WTC11 (cell line): ENCODE data around the gene NELL1.

Experiments
- ATF2 ChIP-seq: sonication (generic); formaldehyde crosslinking; IDR thresholded peaks from 2 replicates; pipeline ENCODE4 v1.8.1; 2022; ENCODE audit warnings: low read depth, missing genetic modification reagents, borderline replicate concordance
- CBFB ChIP-seq: sonication (generic); formaldehyde crosslinking; IDR thresholded peaks from 2 replicates; pipeline ENCODE4 v1.8.1; 2022; ENCODE audit warnings: mild to moderate bottlenecking, low read depth, missing genetic modification reagents
- CTCF ChIP-seq: fragments of 200-600 bp; IDR thresholded peaks from 2 replicates; pipeline ENCODE4 v1.8.0; 2022; ENCODE audit warnings: antibody characterized with exemption
- JAZF1 ChIP-seq: fragments of 250-450 bp; sonication (Bioruptor Pico); IDR thresholded peaks from 2 replicates; pipeline ENCODE4 v1.9.0; 2021; ENCODE audit warnings: moderate library complexity, mild to moderate bottlenecking, inconsistent platforms
- NFYB ChIP-seq: sonication (generic); formaldehyde crosslinking; conservative IDR thresholded peaks from 2 replicates; pipeline ENCODE4 v1.8.0; 2022; ENCODE audit warnings: low read depth, missing genetic modification reagents
- SP1 ChIP-seq: sonication (generic); formaldehyde crosslinking; conservative IDR thresholded peaks from 2 replicates; pipeline ENCODE4 v1.8.1; 2022; ENCODE audit warnings: missing genetic modification reagents
- TEAD4 ChIP-seq: sonication (generic); formaldehyde crosslinking; IDR thresholded peaks from 2 replicates; pipeline ENCODE4 v1.8.0; 2022; ENCODE audit warnings: mild to moderate bottlenecking, missing genetic modification reagents
- ZNF121 ChIP-seq: sonication (generic); formaldehyde crosslinking; IDR thresholded peaks from 2 replicates; pipeline ENCODE4 v1.8.0; 2023; ENCODE audit warnings: missing genetic modification reagents
- ZNF671 ChIP-seq: fragments of 250-450 bp; sonication (Bioruptor Pico); IDR thresholded peaks from 2 replicates; pipeline ENCODE4 v1.8.0; 2021; ENCODE audit warnings: mild to moderate bottlenecking
- TF ChIP-seq, protein P1 (sequence below): sonication (generic); formaldehyde crosslinking; IDR thresholded peaks from 2 replicates; pipeline ENCODE4 v1.8.1; 2023; ENCODE audit warnings: mild to moderate bottlenecking, missing genetic modification reagents, moderate library complexity

DNA sequence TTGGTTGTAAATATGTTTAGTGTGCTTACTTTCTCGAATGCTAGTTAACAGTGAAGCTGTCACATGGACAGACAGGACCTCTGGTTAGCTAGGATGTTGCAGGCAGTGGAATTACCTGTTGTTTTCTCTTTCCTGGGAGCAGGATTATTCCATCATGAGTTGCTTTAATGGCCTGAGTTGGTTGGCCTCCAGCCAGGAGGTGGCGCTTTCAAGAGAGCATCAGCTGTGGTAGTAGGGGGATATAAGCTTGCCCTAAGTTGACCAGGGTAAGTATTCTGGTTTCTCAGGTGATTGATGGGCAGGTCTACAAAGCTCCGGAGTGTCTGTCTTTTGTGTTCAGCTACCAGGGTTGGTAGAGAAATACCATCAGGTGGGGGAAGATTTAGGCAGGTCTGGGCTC, 43.5 kb downstream of the NELL1 start:
- TF ChIP-seq ZNF121 (no peak), CTCF (no peak), JAZF1 (CRISPR knock-in tag) (no peak), ATF2 (CRISPR knock-in tag) (no peak), TEAD4 (no peak), ZNF671 (CRISPR knock-in tag) (no peak), SP1 (CRISPR knock-in tag) (no peak), CBFB (no peak), NFYB (CRISPR knock-in tag) (no peak)
- TF ChIP-seq, protein P1, sequence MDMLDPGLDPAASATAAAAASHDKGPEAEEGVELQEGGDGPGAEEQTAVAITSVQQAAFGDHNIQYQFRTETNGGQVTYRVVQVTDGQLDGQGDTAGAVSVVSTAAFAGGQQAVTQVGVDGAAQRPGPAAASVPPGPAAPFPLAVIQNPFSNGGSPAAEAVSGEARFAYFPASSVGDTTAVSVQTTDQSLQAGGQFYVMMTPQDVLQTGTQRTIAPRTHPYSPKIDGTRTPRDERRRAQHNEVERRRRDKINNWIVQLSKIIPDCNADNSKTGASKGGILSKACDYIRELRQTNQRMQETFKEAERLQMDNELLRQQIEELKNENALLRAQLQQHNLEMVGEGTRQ (CRISPR knock-in tag), result no peak
